Right atrium auricular region (tissue), 2 donors: Measurements from ENCODE around the gene EPHB2. TPM values are rescaled to one million over a fixed set of nuclear protein-coding genes. Genes with fewer than 3 reads are reported as not detected.

Source experiments
- DNase-seq: peaks from one replicate; pipeline ENCODE4 v3.0.0-alpha.2; 2019; ENCODE audit warnings: low spot score
- H3K27ac ChIP-seq, 2 donors: fragments of 200-600 bp; sonication (generic); 1 replicate in 1 of 2; 2 replicates in 1 of 2; pipeline ENCODE4 v1.5.1; 2016 to 2019
- H3K27me3 ChIP-seq, 2 donors: fragments of 200-600 bp; sonication (generic); one replicate each; pipeline versions ENCODE4 v1.5.1 to v1.6.0; 2017 to 2019
- H3K36me3 ChIP-seq: fragments of 200-600 bp; sonication (generic); one replicate; pipeline ENCODE4 v1.5.1; 2016
- H3K4me1 ChIP-seq, 2 donors: fragments of 200-600 bp; sonication (generic); one replicate each; pipeline versions ENCODE4 v1.5.1 to v1.6.0; 2017 to 2019
- H3K4me3 ChIP-seq, 2 donors: fragments of 200-600 bp; sonication (generic); 1 replicate in 1 of 2; 2 replicates in 1 of 2; pipeline ENCODE4 v1.5.1; 2017 to 2019; ENCODE audit warnings: mild to moderate bottlenecking in 1 of 2, moderate library complexity in 1 of 2
- H3K9me3 ChIP-seq, 2 donors: fragments of 200-600 bp; sonication (generic); one replicate each; pipeline ENCODE4 v1.5.1; 2019
- CTCF ChIP-seq, 2 donors: fragments of 200-600 bp; sonication (generic); IDR thresholded peaks; one replicate each; pipeline ENCODE4 v1.5.1; 2019; ENCODE audit warnings: antibody characterized with exemption in 2 of 2
- total RNA-seq, 2 donors: library from RNA; depleted of rRNA; stranded (reverse); fragments of >200 nt; gene quantifications; one replicate each; pipeline ENCODE4 v1.1.0, GENCODE V29; 2016

EPHB2 gene
- total RNA-seq, 2 donors from 2014 or later: 1.8 to 2.6 TPM

GRCh38 chr1:22862752-22863151, 152.1 kb downstream of the EPHB2 start:
- no peak overlapping the region for H3K27ac ChIP-seq
- H3K4me1 ChIP-seq: no peaks in the 10 kb centered on the region
- no peak for DNase-seq
- no peaks in the 10 kb centered on the region for H3K36me3 ChIP-seq
- no peak for TF ChIP-seq CTCF (IDR thresholded peaks at IDR 0.05)
- H3K27me3 ChIP-seq: no peaks in the 10 kb centered on the region
- H3K9me3 ChIP-seq: no peaks in the 10 kb centered on the region
- H3K4me3 ChIP-seq: no peak overlapping the region

- Histone ChIP-seq H3K27ac (no peak overlapping the region), H3K4me3 (no peak overlapping the region), H3K36me3 (no peaks in the 10 kb centered on the region), H3K4me1 (no peaks in the 10 kb centered on the region), H3K27me3 (no peaks in the 10 kb centered on the region), H3K9me3 (peaks cover 0 to 4% of the 10 kb centered on the region in 2 donors)
- no peak for TF ChIP-seq CTCF (IDR thresholded peaks at IDR 0.05)
- no peak for DNase-seq
These were observed 153.1 kb downstream of the EPHB2 start for GRCh38 chr1:22863766-22864165.

- no peak for DNase-seq
- H3K27ac ChIP-seq: no peak overlapping the region
- H3K4me3 ChIP-seq: no peak overlapping the region
- no peaks in the 10 kb centered on the region for H3K36me3 ChIP-seq
- no peak for TF ChIP-seq CTCF (IDR thresholded peaks at IDR 0.05)
- no peaks in the 10 kb centered on the region for H3K4me1 ChIP-seq
- H3K9me3 ChIP-seq: peaks cover 0 to 4% of the 10 kb centered on the region in 2 donors
- H3K27me3 ChIP-seq: no peaks in the 10 kb centered on the region
These were observed 154.2 kb downstream of the EPHB2 start for GRCh38 chr1:22864886-22865285.

GRCh38 chr1:22865736-22866135, 155.1 kb downstream of the EPHB2 start:
- no peaks in the 10 kb centered on the region for H3K36me3 ChIP-seq
- no peak overlapping the region for H3K4me3 ChIP-seq
- no peaks in the 10 kb centered on the region for H3K27me3 ChIP-seq
- H3K4me1 ChIP-seq: peaks cover 0 to 5% of the 10 kb centered on the region in 2 donors
- peaks cover 0 to 4% of the 10 kb centered on the region in 2 donors for H3K9me3 ChIP-seq
- H3K27ac ChIP-seq: no peak overlapping the region
- DNase-seq: no peak
- no peak for TF ChIP-seq CTCF (IDR thresholded peaks at IDR 0.05)

GRCh38 chr1:22866868-22867267, 156.2 kb downstream of the EPHB2 start:
- no peak for TF ChIP-seq CTCF (IDR thresholded peaks at IDR 0.05)
- Histone ChIP-seq H3K4me3 (no peak overlapping the region), H3K27me3 (no peaks in the 10 kb centered on the region), H3K27ac (no peak overlapping the region), H3K9me3 (peaks cover 0 to 4% of the 10 kb centered on the region in 2 donors), H3K36me3 (no peaks in the 10 kb centered on the region), H3K4me1 (peaks cover 0 to 10% of the 10 kb centered on the region in 2 donors)
- DNase-seq: no peak

- DNase-seq: no peak
- no peaks in the 10 kb centered on the region for H3K27me3 ChIP-seq
- peaks cover 0 to 10% of the 10 kb centered on the region in 2 donors for H3K4me1 ChIP-seq
- no peak overlapping the region for H3K27ac ChIP-seq
- peaks cover 0 to 4% of the 10 kb centered on the region in 2 donors for H3K9me3 ChIP-seq
- no peak for TF ChIP-seq CTCF (IDR thresholded peaks at IDR 0.05)
- H3K36me3 ChIP-seq: no peaks in the 10 kb centered on the region
- no peak overlapping the region for H3K4me3 ChIP-seq
These were observed 157.7 kb downstream of the EPHB2 start for GRCh38 chr1:22868331-22868730.
